DOHH2 (cell line): ENCODE results near the gene SUPT3H.

Experiments used
- CTCF ChIP-seq: fragments of 200-600 bp; sonication (generic); IDR thresholded peaks from one replicate; pipeline ENCODE4 v1.5.1; 2014; ENCODE audit warnings: antibody characterized with exemption, mild to moderate bottlenecking, low read depth, low read length; ENCODE audit not compliant: poor library complexity, severe bottlenecking
- EZH2phosphoT487 ChIP-seq: fragments of 200-600 bp; sonication (generic); IDR thresholded peaks from 2 replicates; pipeline ENCODE4 v1.6.1; 2017; ENCODE audit warnings: borderline replicate concordance, mild to moderate bottlenecking, antibody characterized with exemption, low read length, moderate library complexity, mixed read lengths

GRCh38 chr6:44785130-44785529 is 592.6 kb downstream of the SUPT3H start:
- no peak for TF ChIP-seq CTCF
- TF ChIP-seq EZH2phosphoT487, result no peak
